Keratinocyte (primary cell): Measurements from ENCODE around the gene CDKN3. TPM values are rescaled to one million over a fixed set of nuclear protein-coding genes. Genes with fewer than 3 reads are reported as not detected.
"Not testable (repeated sequence)": the region's sequence is repeated elsewhere in the genome, so short reads cannot be mapped to it uniquely, and the experiment has no call there.

ENCODE experiments used
- DNase-seq: peaks from one replicate; pipeline ENCODE4 v3.0.0-alpha.2; 2011; ENCODE audit warnings: low read depth, missing footprints, low spot score
- FAIRE-seq: peaks from 2 replicates; lab custom pipeline; 2011; peaks lifted over from hg19 to GRCh38; lab: Jason Lieb, UNC
- H2AFZ ChIP-seq: 2 replicates; pipeline ENCODE4 v1.6.0; 2012; ENCODE audit warnings: low read length, control low read depth, inconsistent platforms; ENCODE audit not compliant: control insufficient read depth
- H3K27ac ChIP-seq: 2 replicates; pipeline ENCODE4 v1.5.1; 2011; ENCODE audit warnings: low read length; ENCODE audit not compliant: control insufficient read depth, insufficient read depth
- H3K27me3 ChIP-seq: 3 replicates; pipeline ENCODE4 v1.6.0; 2011; ENCODE audit warnings: low read length; ENCODE audit not compliant: control insufficient read depth, insufficient read depth; ENCODE audit errors: extremely low read depth
- H3K36me3 ChIP-seq, 2 experiments: 2 replicates in 1 of 2; 3 replicates in 1 of 2; pipeline ENCODE4 v1.5.1; 2011; ENCODE audit warnings: low read length in 2 of 2, mild to moderate bottlenecking in 1 of 2; ENCODE audit not compliant: control insufficient read depth in 2 of 2, insufficient read depth in 2 of 2; ENCODE audit errors: extremely low read depth in 1 of 2
- H3K4me1 ChIP-seq: 3 replicates; pipeline ENCODE4 v1.5.1; 2011; ENCODE audit warnings: low read length; ENCODE audit not compliant: control insufficient read depth, insufficient read depth; ENCODE audit errors: extremely low read depth
- H3K4me2 ChIP-seq: 3 replicates; pipeline ENCODE4 v1.6.0; 2011; ENCODE audit warnings: low read depth, low read length; ENCODE audit not compliant: control insufficient read depth, insufficient read depth; ENCODE audit errors: extremely low read depth
- H3K4me3 ChIP-seq, 3 experiments: fragments of 200-600 bp in 1 of 3; sonication (generic) in 1 of 3; 2 replicates in 2 of 3; 3 replicates in 1 of 3; pipeline ENCODE4 v1.5.1; 2011 to 2016; ENCODE audit warnings: low read length in 3 of 3, mild to moderate bottlenecking in 3 of 3, control low read depth in 2 of 3, inconsistent platforms in 1 of 3, low read depth in 1 of 3, mixed read lengths in 1 of 3, mixed run types in 1 of 3, moderate library complexity in 1 of 3; ENCODE audit not compliant: control insufficient read depth in 2 of 3, insufficient read depth in 2 of 3; ENCODE audit errors: extremely low read depth in 1 of 3
- H3K79me2 ChIP-seq: 2 replicates; pipeline ENCODE4 v1.6.0; 2012; ENCODE audit warnings: low read length; ENCODE audit not compliant: control insufficient read depth, insufficient read depth
- H3K9ac ChIP-seq: 3 replicates; pipeline ENCODE4 v1.6.0; 2011; ENCODE audit warnings: low read length; ENCODE audit not compliant: control insufficient read depth, insufficient read depth; ENCODE audit errors: extremely low read depth
- H3K9me1 ChIP-seq: 3 replicates; pipeline ENCODE4 v1.6.0; 2011; ENCODE audit warnings: low read length; ENCODE audit not compliant: control insufficient read depth, insufficient read depth; ENCODE audit errors: extremely low read depth
- H3K9me3 ChIP-seq: 2 replicates; pipeline ENCODE4 v1.5.1; 2012; ENCODE audit warnings: low read depth, low read length; ENCODE audit not compliant: control insufficient read depth
- H4K20me1 ChIP-seq: 3 replicates; pipeline ENCODE4 v1.6.0; 2011; ENCODE audit warnings: low read length; ENCODE audit not compliant: control insufficient read depth, insufficient read depth; ENCODE audit errors: extremely low read depth
- CTCF ChIP-seq, 3 experiments: IDR thresholded peaks in 1 of 3; conservative IDR thresholded peaks in 1 of 3; optimal IDR thresholded peaks in 1 of 3; 2 replicates in 2 of 3; 3 replicates in 1 of 3; pipeline versions ENCODE3 to v1.5.1; 2011; ENCODE audit warnings: low read length in 3 of 3, mild to moderate bottlenecking in 3 of 3, moderate library complexity in 2 of 3, control low read depth in 1 of 3, inconsistent platforms in 1 of 3; ENCODE audit not compliant: insufficient read depth in 2 of 3; ENCODE audit errors: extremely low read depth in 1 of 3
- EZH2 ChIP-seq: IDR thresholded peaks from one replicate; pipeline ENCODE4 v1.6.1; 2012; ENCODE audit warnings: inconsistent platforms, mild to moderate bottlenecking, low read length, moderate library complexity
- dilution Hi-C: fragments of 300-500 bp; cut with MboI; formaldehyde crosslinking; loops from one replicate; pipeline ENCODE4 v1.7.0; 2020; ENCODE audit warnings: low sequenced_read_pairs; ENCODE audit not compliant: extremely low pct_ligation_motif_present
- polyA plus RNA-seq, 5 experiments: library from polyadenylated mRNA; depleted of rRNA in 3 of 5; stranded (reverse) in 3 of 5; stranded (forward) in 1 of 5; unstranded in 1 of 5; fragments of >200 nt; gene quantifications; 1 replicate in 1 of 5; 2 replicates in 3 of 5; 3 replicates in 1 of 5; pipeline versions ENCODE4 v1.2.1 to v1.2.3, GENCODE V29; 2011 to 2012; ENCODE audit warnings: missing spikeins in 2 of 5, low read depth in 1 of 5, low replicate concordance in 1 of 5

Gene CDKN3
- polyA plus RNA-seq, 1 donor (not counting 4 experiments of a cell fraction or from before 2014, with no cell fraction given): 51.6 TPM

DNA sequence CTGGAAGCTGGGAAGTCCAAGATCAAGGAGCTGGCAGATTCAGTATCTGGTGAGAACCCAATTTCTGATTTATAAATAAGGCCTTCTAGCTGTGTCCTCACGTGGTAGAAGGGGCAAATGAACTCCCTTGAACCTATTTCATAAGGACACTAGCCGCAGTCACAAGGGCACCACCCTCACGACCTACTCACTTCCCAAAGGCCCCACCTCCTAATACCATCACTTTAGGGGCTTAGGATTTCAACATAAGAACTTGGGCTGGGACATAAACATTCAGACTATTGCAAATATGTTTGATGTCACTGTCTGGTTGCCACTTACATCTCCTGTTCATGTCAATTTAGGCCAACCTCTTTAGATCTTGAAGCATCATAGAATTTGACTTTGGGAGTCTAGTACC, 55.2 kb downstream of the CDKN3 start:
- H3K4me3 ChIP-seq: no peak overlapping the region
- H3K79me2 ChIP-seq: no peaks in the 10 kb centered on the region
- H3K4me2 ChIP-seq: no peak overlapping the region
- peaks cover 12% of the 10 kb centered on the region for H3K4me1 ChIP-seq
- H3K9me3 ChIP-seq: no peaks in the 10 kb centered on the region
- H3K27ac ChIP-seq: no peak overlapping the region
- DNase-seq: no peak
- H3K9me1 ChIP-seq: no peaks in the 10 kb centered on the region
- no peaks in the 10 kb centered on the region for H3K36me3 ChIP-seq
- H4K20me1 ChIP-seq: no peaks in the 10 kb centered on the region
- dilution Hi-C loops: no loop called here
- no peak overlapping the region for H3K9ac ChIP-seq
- no peak for FAIRE-seq
- TF ChIP-seq CTCF (optimal IDR thresholded peaks at IDR 0.05 in 1 of 3, IDR thresholded peaks at IDR 0.05 in 1 of 3, conservative IDR thresholded peaks at IDR 0.05 in 1 of 3; ENCODE audit: extremely low read depth in 1 of 3, insufficient read depth in 2 of 3, low read length in 3 of 3) (no peak), EZH2 (no peak)
- no peaks in the 10 kb centered on the region for H3K27me3 ChIP-seq
- H2AFZ ChIP-seq: no peak overlapping the region

GRCh38 chr14:54453252-54453651, 56.4 kb downstream of the CDKN3 start:
- peak; percentile 49 for DNase-seq
- H3K4me2 ChIP-seq: no peak overlapping the region

GRCh38 chr14:54453990-54454389, 57.2 kb downstream of the CDKN3 start:
- H3K4me3 ChIP-seq, H3K9me3 ChIP-seq, H3K4me2 ChIP-seq, H3K9ac ChIP-seq, H2AFZ ChIP-seq, H3K36me3 ChIP-seq, H3K79me2 ChIP-seq, H3K27me3 ChIP-seq, DNase-seq, H3K4me1 ChIP-seq, H3K27ac ChIP-seq, FAIRE-seq, dilution Hi-C loops, H4K20me1 ChIP-seq, H3K9me1 ChIP-seq: not testable (repeated sequence)

More at GRCh38 chr14:54453252-54453651, 56.4 kb downstream of the CDKN3 start:
- no peaks in the 10 kb centered on the region for H3K79me2 ChIP-seq
- FAIRE-seq: peak; percentile 85
- no peak overlapping the region for H3K27ac ChIP-seq
- H3K36me3 ChIP-seq: no peaks in the 10 kb centered on the region
- H2AFZ ChIP-seq: no peak overlapping the region
- no peak overlapping the region for H3K4me3 ChIP-seq
- peaks cover 7% of the 10 kb centered on the region for H3K4me1 ChIP-seq
- H3K9me3 ChIP-seq: no peaks in the 10 kb centered on the region
- dilution Hi-C loops: no loop called here
- no peaks in the 10 kb centered on the region for H3K27me3 ChIP-seq
- no peaks in the 10 kb centered on the region for H4K20me1 ChIP-seq
- no peak overlapping the region for H3K9ac ChIP-seq
- no peaks in the 10 kb centered on the region for H3K9me1 ChIP-seq
- no peak for TF ChIP-seq CTCF (optimal IDR thresholded peaks at IDR 0.05 in 1 of 3, IDR thresholded peaks at IDR 0.05 in 1 of 3, conservative IDR thresholded peaks at IDR 0.05 in 1 of 3; ENCODE audit: extremely low read depth in 1 of 3, insufficient read depth in 2 of 3, low read length in 3 of 3)
- no peak for TF ChIP-seq EZH2
